HuH-7 (cell line): ENCODE measurements around the gene PNRC1.
"Not testable (repeated sequence)": the region's sequence is repeated elsewhere in the genome, so short reads cannot be mapped to it uniquely, and the experiment has no call there.

ENCODE experiments used
- DNase-seq: peaks from one replicate; pipeline ENCODE4 v3.0.0; 2011; ENCODE audit warnings: low spot score

PNRC1 gene

DNA sequence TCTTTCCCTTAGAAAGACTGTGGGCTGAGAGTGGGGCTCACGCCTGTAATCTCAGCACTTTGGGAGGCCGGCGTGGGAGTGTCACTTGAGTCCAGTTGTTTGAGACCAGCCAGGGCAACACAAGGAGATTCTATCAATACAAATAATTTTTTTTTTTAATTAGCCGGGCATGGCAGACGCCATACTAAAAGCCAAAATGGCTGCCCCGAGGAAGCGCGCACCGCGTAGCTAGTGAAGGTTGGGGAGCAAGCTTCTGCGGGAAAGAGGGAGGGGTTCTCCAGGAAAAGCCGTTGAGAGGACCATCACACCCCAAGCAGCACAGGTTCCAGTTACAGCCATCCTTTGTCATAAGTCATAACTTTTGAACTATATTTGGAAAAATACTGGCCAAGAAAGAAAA is 21.3 kb upstream of the PNRC1 start:
- DNase-seq = no peak

DNA sequence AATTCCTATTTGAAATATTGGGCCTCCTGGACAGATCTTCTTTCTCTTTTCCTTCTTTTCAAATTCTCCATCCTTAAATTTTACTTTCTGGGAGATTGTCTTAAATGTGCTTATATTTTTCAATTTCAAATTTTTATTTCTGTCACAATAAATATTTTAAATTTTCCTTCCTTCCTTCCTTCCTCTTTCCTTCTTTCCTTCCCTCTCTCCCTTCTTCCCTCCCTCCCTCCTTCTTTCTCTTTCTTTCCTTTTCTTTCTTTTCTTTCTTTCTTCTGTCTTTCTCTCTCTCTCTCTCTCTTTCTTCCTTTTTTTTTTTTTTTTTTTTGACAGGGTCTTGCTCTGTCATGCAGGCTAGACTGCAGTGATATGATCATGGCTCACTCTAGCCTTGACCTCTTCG is 16.7 kb upstream of the PNRC1 start:
- no peak for DNase-seq

DNA sequence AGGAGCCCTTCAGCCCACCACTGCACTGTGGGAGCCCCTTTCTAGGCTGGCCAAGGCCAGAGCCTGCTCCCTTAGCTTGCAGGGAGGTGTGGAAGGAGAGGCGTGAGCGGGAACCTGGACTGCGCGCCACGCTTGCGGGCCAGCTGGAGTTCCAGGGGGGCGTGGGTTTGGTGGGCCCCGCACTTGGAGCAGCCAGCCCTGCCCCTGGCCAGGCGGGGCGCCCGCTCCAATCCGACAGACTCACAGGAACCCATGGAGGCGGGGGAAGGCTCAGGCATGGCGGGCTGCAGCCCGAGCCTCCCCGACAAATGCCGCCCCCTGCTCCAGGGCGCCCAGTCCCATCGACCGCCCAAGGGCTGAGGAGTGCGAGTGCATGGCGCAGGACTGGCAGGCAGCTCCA is 15.6 kb upstream of the PNRC1 start:
- not testable (repeated sequence) for DNase-seq

DNA sequence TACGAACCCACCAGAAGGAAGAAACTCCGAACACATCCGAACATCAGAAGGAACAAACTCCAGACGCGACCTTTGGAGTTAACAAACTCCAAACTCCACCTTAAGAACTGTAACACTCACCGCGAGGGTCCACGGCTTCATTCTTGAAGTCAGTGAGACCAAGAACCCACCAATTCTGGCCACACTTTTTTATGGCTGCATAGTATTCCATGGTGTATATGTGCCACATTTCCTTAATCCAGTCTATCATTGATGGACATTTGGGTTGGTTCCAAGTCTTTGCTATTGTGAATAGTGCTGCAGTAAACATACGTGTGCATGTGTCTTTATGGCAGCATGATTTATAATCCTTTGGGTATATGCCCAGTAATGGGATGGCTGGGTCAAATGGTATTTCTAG is 14.4 kb upstream of the PNRC1 start:
- not testable (repeated sequence) for DNase-seq

DNA sequence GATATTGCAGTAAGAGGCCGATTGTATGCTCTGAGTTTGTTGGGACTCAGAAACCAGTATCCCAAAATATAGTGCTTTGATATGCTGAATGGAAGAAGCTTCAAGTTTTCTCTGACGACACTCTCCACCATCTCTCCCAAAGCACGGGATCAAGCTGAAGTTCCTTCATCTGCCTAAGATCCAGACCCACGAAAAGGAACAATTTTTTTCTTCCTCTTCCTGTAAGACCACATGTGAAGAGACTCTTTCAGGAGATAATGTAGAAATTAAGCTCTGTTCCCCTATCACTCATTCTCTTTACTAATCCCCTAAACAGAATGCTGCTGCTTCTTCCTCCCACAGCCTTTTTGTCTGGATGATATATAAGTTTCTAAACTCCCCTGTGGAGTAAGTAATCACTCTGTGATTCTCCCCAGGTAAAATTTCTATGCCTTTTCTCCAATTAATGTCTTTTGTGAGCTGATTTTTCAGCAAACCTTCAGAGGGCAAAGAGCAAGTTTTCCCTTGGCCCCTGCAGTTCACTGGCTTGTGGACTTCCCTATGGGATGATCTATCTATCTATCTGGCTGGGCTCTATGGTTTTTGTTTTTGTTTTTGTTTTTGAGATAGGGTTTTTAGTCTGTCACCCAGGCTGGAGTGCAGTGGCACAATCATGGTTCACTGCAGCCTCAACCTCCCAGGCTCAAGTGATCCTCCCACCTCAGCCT is 13.5 kb upstream of the PNRC1 start:
- DNase-seq = no peak

DNA sequence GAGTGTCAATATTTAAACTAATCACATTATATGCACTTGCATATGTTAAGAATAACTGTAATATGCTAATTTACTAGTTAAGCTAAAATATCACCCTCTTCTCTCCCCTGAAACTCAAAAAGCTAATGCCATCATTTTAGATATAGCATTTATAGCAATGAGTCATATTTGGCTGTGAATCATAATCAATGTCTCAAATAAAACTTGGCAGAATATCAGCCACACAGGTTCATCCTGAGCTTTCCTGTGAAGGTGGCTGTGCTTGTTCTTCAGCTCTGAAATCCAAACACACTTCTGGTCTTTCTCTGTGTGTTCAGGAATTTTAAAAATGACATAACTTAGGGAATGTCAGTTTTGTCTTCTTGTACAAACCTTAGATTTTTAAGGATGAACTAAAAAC is 12.8 kb upstream of the PNRC1 start:
- no peak for DNase-seq

DNA sequence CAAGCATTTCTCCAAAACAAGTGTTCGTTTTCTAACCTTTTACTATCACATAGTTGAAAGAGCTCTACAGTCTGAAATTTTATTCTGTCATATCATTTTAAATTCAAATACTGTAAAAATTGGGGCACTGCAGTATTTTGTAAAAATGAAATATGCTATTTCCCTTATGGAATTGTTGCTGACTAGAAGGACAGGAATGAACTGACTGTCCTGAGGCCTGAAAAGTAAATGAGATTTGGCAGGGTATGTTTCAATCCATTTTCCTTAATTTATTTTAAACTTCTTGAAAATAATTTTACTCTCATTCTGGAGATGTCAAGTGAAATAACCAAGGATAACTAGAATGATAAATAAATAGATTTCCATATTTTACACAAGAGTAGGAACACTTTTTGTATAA is 11.9 kb upstream of the PNRC1 start:
- no peak for DNase-seq

DNA sequence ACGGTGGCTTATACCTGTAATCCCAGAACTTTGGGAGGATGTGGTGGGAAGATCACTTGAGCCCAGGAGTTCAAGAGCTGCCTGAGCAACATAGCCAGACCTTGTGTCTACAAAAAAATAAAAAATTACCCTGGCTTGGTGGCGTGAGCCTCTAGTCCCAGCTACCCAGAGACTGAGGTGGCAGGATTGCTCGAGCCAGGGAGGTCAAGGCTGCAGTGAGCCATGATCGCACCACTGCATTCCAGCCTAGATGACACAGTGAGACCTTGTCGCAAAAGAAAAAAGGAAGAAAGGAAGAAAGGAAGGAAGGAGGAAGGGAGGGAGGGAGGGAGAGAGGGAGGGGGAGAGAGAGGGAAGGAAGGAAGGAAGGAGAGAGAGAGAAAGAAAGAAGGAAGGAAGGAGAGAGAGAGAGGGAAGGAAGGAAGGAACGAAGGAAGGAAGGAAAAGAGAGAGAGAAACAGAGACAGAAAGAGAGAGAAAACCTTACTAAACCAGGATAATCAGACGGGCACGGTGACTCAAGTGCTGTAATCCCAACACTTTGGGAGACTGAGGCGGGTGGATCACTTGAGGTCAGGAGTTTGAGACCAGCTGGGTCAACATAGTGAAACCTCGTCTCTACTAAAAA is 10.9 kb upstream of the PNRC1 start:
- no peak for DNase-seq

DNA sequence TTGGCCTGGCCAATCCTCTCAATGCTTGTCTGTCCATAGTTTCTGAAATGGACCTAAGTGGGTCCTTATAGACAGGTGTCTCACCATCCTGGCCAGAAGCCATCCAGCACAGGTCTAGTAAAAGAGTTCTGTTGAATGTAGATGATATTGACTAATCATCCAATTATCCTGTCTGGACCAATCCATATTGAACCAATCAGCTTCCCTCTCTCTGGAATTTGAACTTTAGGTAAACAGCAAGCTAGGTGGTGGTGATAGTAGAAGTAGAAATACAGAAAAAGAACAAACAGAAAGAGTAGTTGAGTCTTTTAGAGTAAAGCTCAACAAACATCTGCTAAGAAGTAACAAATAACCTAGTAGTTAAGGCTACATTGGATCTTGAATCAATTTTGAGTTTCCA is 9.5 kb upstream of the PNRC1 start:
- DNase-seq = peak; percentile 79

DNA sequence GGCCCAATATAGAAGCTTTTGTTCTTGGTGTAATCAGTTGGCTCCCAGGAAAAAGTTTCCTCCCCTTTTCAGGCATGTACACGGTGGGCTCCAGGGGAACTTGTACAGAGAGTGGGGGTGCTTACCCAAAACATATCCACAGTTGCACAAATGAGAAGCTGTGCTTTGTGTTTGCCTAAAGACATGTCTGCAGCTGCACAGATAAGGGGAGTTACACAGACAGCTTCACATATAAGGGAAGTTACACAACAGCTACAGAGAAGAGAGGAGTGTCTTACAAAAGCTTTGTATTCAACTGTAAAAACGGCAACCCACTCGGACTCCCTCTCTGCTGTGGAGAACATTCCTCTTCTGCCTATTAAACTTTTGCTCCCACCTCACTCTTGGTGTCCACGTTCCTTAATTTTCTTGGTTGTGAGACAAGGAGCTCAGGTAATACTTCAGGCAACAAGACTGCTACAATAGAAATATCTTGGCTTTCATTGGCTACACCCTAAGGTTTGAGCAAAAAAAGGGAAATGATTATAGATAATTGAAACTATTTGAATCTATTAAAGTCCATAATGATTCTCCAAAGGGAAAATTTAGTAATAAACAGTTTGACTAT is 7.4 kb upstream of the PNRC1 start:
- no peak for DNase-seq

DNA sequence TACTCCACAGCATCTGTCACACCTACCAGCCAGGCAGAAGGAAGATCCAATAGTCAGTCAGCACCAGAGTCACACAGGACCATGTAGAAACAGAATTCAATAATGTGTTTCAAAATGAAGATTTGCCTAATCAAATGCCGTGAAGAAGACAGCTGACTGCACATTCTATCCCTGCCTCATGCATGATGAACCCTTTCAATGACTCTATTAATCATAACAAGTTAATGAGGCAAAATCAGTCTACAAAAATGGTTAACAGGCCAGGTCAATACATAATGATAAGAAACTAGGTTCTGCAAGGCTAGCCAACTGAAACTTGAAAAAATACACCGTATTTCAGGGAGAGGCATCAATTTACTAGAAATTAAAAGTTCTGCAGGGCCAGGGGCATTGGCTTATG is 6.7 kb upstream of the PNRC1 start:
- no peak for DNase-seq

DNA sequence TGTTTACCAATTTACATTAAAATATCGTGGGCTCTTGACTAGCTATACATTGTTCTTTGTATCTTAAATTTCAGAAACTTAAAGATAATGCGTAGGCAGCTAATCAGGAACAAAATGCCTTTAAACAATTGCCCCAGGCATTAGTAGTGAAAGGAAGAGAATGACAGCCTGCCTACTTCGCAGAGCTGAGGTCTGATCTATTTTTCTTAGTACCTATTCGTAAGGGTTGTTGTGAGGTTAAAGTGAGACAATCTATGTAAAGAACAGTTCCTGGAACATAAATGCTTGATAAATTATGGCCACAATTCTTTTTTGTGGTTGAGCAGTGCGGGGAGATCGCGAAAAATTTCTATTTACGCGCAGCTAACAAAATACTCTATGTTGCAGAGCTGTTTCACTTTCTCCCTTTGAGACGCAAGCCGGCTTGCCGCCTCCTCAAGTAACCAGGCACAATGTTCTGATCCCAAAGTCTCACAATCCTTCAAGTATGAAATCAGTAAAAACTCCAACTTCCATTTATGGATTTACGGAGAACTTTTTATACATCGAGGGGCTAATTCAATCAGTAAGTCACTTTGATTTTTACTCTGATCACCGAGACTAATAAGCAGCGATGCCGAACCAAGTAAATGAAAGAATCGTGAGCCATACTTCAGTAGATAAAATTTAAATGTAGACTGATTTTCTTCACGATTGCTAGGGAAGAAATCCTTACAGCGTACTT is 878 bp upstream of the PNRC1 start:
- no peak for DNase-seq

DNA sequence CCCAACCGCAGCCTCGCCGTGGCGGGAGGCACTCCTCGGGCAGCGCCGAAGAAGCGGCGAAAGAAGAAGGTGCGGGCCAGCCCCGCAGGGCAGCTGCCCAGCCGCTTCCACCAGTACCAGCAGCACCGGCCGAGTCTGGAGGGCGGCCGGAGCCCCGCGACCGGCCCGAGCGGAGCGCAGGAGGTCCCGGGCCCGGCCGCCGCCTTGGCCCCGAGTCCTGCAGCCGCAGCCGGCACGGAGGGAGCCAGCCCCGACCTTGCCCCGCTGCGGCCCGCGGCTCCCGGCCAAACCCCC is 525 bp downstream of the PNRC1 start:
- no peak for DNase-seq

DNA sequence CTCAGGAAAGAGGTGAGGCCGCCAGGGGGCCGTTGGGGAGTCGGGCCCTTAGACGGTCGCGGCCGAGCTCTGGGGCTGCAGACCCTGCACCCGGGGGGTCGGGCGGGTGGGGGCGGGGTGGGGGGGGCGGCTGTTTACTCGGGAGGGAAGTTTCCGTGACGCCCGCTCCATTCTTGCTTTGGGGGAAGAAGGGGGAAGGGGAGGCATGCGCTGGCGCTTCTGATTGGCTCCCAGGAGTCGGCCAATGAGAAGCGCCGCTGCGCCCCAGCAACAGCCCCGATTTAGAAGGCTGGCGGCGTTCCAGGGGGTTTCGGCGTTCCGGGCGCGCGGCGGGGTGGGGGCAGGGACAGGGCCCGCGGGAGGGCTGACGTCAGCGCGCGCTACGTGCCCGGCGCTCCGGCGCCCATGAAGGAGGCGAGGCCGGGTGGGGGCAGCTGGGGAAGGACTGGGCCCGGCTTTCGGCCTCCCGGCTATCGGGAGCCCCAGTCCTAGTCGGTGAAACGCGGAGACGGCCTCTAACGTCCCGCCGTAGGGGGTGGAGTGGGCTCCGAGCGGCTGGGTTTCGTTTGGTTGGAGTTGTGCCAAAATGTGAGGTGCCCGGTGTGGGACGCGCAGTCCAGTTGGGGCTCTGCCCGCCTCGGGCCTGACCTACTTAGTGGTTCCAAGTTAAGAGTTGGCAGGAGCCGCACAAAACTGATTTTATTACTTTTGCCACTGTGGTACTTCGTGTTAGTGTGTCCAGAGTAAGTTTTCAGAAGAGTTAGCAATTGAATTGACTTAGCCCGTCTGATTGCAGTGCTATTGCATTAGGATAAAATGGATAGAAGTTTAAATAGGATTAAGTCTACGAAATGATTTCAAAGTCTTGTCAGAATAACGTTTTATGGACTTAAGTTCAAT is 1.1 kb downstream of the PNRC1 start:
- DNase-seq = peak; percentile 91

DNA sequence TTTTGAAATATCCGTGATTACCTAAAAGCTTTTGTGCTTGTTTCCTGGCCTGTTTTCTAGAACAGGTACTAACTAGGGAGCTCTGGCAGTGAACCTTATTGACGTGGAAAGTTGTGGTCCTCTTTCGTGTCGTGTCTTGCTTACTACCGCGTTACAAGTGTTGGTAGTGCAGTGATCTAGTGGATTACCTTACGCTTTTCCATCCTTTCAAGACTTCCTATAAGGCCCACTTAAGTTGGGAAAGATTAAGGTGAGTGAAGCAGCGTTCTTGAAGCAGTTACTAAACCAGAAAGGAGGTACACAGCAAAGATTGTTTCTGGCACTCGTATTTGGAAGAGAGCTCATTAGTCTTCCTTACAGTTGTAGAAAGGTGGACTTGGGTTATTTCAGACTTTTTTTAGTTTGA is 1.9 kb downstream of the PNRC1 start:
- DNase-seq = no peak

DNA sequence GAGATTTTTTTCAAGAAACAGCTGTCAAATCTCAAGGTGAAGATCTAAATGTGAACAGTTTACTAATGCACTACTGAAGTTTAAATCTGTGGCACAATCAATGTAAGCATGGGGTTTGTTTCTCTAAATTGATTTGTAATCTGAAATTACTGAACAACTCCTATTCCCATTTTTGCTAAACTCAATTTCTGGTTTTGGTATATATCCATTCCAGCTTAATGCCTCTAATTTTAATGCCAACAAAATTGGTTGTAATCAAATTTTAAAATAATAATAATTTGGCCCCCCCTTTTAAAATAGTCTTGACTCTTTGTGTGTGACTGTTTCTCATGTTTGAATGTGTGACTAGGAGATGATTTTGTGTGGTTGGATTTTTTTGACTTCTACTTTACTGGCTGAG is 4.0 kb downstream of the PNRC1 start:
- DNase-seq = no peak

DNA sequence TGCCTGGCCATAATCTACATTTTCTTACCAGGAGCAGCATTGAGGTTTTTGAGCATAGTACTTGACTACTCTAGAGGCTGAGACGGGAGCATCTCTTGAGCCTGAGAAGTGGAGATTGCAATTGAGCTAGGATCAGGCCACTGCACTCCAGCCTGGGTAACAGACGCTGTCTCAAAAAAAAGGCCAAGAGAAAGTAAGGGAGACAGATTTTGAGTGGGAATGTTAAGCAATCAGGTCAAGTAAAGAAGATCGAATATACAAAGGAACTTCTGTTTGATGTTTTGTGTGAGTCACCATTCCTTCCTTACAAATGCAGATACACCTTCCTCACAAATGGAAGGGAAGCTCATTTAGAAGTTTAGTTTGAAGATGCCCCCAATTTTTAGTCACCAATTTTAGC is 4.4 kb downstream of the PNRC1 start:
- no peak for DNase-seq

DNA sequence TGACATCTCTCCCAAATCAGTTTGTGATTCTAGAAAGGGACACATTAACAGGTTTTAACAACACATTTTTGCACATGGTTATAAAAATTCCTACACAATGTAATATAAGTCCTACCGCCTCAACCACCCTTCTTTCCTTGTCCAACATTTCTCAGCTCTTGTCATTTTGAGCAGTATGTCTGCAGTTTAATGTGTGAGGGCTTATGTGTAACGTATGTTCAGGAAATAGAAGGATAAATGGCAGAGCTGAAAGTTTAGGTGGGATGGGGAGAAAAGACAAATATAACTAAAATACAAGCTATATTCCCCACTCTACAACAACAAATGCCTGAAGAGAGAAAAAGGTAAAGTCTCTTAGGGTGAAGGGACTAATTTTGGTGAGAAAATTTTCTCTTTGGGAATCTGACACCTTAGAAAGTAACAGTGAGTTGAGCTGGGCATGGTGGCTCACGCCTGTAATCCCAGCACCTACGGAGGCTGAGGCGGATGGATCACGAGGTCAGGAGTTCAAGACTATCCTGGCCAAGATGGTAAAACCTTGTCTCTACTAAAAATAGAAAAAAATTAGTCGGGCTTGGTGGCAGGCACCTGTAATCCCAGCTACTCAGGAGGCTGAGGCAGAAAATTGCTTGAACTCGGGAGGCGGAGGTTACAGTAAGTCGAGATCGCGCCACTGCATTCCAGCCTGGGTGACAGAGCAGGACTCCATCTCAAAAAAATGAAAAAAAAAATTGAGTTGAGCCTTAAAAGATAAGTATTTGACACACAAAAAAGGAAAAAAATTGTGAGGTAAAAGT is 5.1 kb downstream of the PNRC1 start:
- DNase-seq = no peak

DNA sequence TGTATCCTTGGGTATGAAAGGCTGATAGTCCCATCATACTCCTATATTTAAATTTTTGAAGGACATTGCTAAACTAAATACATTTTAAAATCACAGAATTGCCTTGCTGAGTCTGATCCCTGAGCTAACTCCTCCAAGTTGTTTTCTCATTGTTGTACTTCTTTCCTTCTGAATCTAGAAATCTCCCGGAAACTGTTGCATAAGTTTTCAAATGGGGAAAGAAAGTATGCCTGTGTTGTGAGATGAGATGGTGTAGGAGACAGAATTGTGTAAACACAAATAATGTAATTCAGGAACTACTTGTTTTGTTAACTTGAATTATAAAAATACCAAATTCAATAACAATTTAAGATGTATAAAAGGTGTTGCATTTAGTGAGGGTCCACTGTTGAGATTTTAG is 7.3 kb downstream of the PNRC1 start:
- no peak for DNase-seq

DNA sequence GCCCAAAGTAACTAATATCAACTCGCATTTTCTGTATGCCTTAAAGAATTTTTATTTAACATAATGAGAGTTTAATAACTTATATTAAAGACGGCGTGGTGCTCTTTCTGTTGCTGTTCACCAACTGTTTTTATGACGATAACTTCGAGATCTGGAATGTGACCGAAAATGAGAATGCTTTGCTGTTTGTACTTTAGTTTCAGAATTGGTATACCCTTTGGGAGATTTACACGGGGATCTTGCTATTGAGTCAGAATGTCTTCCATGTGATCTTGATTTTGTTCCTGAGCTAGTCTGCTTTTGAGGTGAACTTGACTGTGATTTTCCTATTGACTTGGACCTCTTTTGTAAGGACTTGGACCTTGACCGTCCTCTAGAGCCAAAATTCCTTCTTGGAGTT is 17.9 kb downstream of the PNRC1 start:
- no peak for DNase-seq

DNA sequence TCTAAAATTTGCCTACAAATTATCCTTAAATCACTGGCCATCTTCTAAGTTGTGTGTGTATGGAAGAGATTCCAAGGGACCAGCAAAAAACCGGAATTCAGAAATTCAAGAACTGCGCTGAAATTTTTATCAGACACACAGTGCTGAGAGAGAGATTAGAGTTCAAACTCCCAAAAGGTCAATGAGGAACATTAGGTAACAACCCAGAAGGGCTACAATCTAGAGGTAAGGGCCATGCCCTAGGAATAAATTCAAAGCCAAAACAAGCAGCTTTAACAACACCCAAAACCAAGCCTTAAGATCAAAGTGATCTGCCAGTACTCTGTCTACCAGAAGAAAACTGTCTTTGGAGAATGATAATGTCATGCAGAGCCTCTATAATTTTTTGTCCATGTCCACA is 19.6 kb downstream of the PNRC1 start:
- DNase-seq = no peak
